NB4 (cell line): ENCODE data around the gene OR5AK2.

Source experiments
- DNase-seq: peaks from one replicate; pipeline ENCODE4 v3.0.0; 2010; ENCODE audit warnings: low read depth
- H3K4me3 ChIP-seq: one replicate; pipeline ENCODE4 v1.5.1; 2011; ENCODE audit warnings: mild to moderate bottlenecking, low read depth, low read length, moderate library complexity
- CTCF ChIP-seq: IDR thresholded peaks from one replicate; pipeline ENCODE4 v1.5.1; 2012; ENCODE audit warnings: low read depth, low read length
- MYC ChIP-seq: IDR thresholded peaks from 2 replicates; pipeline ENCODE4 v1.6.1; 2011; ENCODE audit warnings: low read depth, low read length
- POLR2A ChIP-seq: IDR thresholded peaks from 2 replicates; pipeline ENCODE4 v1.6.1; 2011; ENCODE audit warnings: mild to moderate bottlenecking; ENCODE audit not compliant: insufficient read length; ENCODE audit errors: extremely low read depth
- TF ChIP-seq, protein P1 (sequence below): IDR thresholded peaks from 2 replicates; pipeline ENCODE4 v1.6.1; 2011; ENCODE audit warnings: low read depth, low read length

OR5AK2 gene

GRCh38 chr11:57015679-57016078 is 27.0 kb downstream of the OR5AK2 start:
- no peak overlapping the region for H3K4me3 ChIP-seq
- no peak for TF ChIP-seq MYC
- TF ChIP-seq CTCF, result no peak
- TF ChIP-seq, protein P1, sequence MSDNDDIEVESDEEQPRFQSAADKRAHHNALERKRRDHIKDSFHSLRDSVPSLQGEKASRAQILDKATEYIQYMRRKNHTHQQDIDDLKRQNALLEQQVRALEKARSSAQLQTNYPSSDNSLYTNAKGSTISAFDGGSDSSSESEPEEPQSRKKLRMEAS, result no peak
- no peak for TF ChIP-seq POLR2A
- DNase-seq, result no peak

GRCh38 chr11:57031556-57031955 is 42.8 kb downstream of the OR5AK2 start:
- DNase-seq, result no peak
- no peak overlapping the region for H3K4me3 ChIP-seq
- TF ChIP-seq, protein P1, result no peak
- TF ChIP-seq POLR2A, result no peak
- no peak for TF ChIP-seq CTCF
- no peak for TF ChIP-seq MYC
